Esophagus muscularis mucosa (tissue), 4 donors: ENCODE results near the gene PKM.

Experiments used
- EP300 ChIP-seq: sonication (generic); formaldehyde crosslinking; IDR thresholded peaks from one replicate; pipeline ENCODE4 v1.6.1; 2017; ENCODE audit warnings: antibody characterized with exemption
- POLR2AphosphoS5 ChIP-seq, 2 donors: sonication (generic); formaldehyde crosslinking; IDR thresholded peaks; one replicate each; pipeline ENCODE4 v1.6.1; 2017; ENCODE audit warnings: antibody characterized with exemption in 2 of 2
- TF ChIP-seq, protein P1 (sequence below), 3 experiments: fragments of 200-600 bp in 2 of 3; fragments of 450-650 bp in 1 of 3; sonication (generic) in 2 of 3; IDR thresholded peaks; one replicate each; pipeline ENCODE4 v1.5.1; 2017 to 2019; ENCODE audit warnings: antibody characterized with exemption in 3 of 3, mild to moderate bottlenecking in 2 of 3, moderate library complexity in 1 of 3

DNA sequence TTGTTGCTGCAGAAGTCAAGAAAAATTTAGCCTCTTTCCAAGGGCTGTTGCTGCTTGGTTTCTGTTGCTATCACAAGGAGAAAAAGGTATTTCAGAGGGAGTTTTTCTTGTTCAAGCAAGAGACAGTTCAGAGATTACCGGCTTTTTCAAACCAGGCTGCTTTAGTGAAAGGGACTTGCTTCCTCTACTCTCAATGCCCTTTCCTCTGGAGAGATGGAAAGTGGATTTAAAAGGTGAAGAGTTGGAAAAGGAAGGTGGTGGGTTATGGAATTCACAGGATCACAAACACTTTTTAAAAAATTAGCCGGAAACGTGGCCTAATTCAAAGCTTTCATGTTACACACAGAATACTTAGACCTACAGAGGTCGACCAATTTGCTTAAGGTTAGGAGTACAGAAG, 40.2 kb upstream of the PKM start:
- TF ChIP-seq EP300 (no peak), POLR2AphosphoS5 (IDR thresholded peaks at IDR 0.05) (no peak)
- TF ChIP-seq, protein P1, sequence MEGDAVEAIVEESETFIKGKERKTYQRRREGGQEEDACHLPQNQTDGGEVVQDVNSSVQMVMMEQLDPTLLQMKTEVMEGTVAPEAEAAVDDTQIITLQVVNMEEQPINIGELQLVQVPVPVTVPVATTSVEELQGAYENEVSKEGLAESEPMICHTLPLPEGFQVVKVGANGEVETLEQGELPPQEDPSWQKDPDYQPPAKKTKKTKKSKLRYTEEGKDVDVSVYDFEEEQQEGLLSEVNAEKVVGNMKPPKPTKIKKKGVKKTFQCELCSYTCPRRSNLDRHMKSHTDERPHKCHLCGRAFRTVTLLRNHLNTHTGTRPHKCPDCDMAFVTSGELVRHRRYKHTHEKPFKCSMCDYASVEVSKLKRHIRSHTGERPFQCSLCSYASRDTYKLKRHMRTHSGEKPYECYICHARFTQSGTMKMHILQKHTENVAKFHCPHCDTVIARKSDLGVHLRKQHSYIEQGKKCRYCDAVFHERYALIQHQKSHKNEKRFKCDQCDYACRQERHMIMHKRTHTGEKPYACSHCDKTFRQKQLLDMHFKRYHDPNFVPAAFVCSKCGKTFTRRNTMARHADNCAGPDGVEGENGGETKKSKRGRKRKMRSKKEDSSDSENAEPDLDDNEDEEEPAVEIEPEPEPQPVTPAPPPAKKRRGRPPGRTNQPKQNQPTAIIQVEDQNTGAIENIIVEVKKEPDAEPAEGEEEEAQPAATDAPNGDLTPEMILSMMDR (IDR thresholded peaks at IDR 0.05): no peak
